Heart right ventricle (tissue), 16 donors: ENCODE data around the gene CD300LF. TPM values are rescaled to one million over a fixed set of nuclear protein-coding genes. Genes with fewer than 3 reads are reported as not detected.

ENCODE experiments used
- ATAC-seq, 8 donors: fragments of 200-7000 bp; cut with Tn5 transposase; one replicate each; pipeline ENCODE4 v1.9.1; 2020; ENCODE audit warnings: mild to moderate bottlenecking in 8 of 8, moderate library complexity in 8 of 8, moderate number of reproducible peaks in 1 of 8
- DNase-seq, 2 donors: peaks; one replicate each; pipeline ENCODE4 v3.0.0-alpha.2; 2020
- H3K27ac ChIP-seq, 10 donors: fragments of 200-600 bp; sonication (generic) in 2 of 10; one replicate each; pipeline versions ENCODE4 v1.5.0 to v1.8.0; 2020 to 2022; ENCODE audit warnings: mild to moderate bottlenecking in 3 of 10
- H3K27me3 ChIP-seq, 7 donors: fragments of 200-600 bp; one replicate each; pipeline ENCODE4 v1.8.0; 2021 to 2022; ENCODE audit warnings: mild to moderate bottlenecking in 2 of 7
- H3K36me3 ChIP-seq, 9 donors: fragments of 200-600 bp; sonication (generic) in 1 of 9; one replicate each; pipeline versions ENCODE4 v1.5.0 to v1.8.0; 2020 to 2022; ENCODE audit warnings: mild to moderate bottlenecking in 2 of 9
- H3K4me1 ChIP-seq, 9 donors: fragments of 200-600 bp; sonication (generic) in 1 of 9; one replicate each; pipeline versions ENCODE4 v1.5.0 to v1.8.0; 2020 to 2022; ENCODE audit warnings: mild to moderate bottlenecking in 4 of 9
- H3K4me3 ChIP-seq, 10 donors: fragments of 200-600 bp; sonication (generic) in 2 of 10; one replicate each; pipeline versions ENCODE4 v1.5.0 to v1.8.0; 2020 to 2022; ENCODE audit warnings: mild to moderate bottlenecking in 7 of 10, moderate library complexity in 2 of 10
- H3K9me3 ChIP-seq, 11 donors: fragments of 200-600 bp in 10 of 11; sonication (generic) in 2 of 11; one replicate each; pipeline versions ENCODE4 v1.5.0 to v1.8.0; 2013 to 2022; ENCODE audit warnings: mild to moderate bottlenecking in 2 of 11, control low read depth in 1 of 11, moderate library complexity in 1 of 11
- WGBS, 2 donors: extraction: QIAGEN DNeasy Blood & Tissue Kit; methylation state at CpG; one replicate each; pipeline ENCODE4 v1.1.7; 2013; ENCODE audit warnings: inconsistent platforms in 1 of 2; 5-methylcytosine and 5-hydroxymethylcytosine counted together
- intact Hi-C, 10 donors: fragments of 100-400 bp; cut with DNase I; formaldehyde crosslinking; loops; one replicate each; pipeline versions ENCODE4 v1.11.1 to v1.14.2; 2022
- polyA plus RNA-seq, 2 donors: library from polyadenylated mRNA; stranded (reverse); fragments of 200-250 nt; gene quantifications; one replicate each; pipeline ENCODE4 v1.2.3, GENCODE V29; 2013
- total RNA-seq, 10 donors: library from RNA; stranded (reverse); fragmentation: NEBNext Ultra II Directional in 3 of 10; extraction: Animal tissue kit (Norgen Biotek cat#: 25700) in 3 of 10; gene quantifications; one replicate each; pipeline versions ENCODE4 v1.2.1 to v1.2.4, GENCODE V29; 2021 to 2023
- TF ChIP-seq, protein P1 (sequence below), 9 donors: fragments of 200-600 bp; sonication (generic) in 2 of 9; IDR thresholded peaks; one replicate each; pipeline versions ENCODE4 v1.5.0 to v1.8.0; 2021 to 2022; ENCODE audit warnings: antibody characterized with exemption in 9 of 9, mild to moderate bottlenecking in 5 of 9, moderate library complexity in 1 of 9
- donor health status: Arrhythmogenic right ventricular cardiomyopathy.
- donor health status: ischemic (EF 13 %, LVEDD 7.1; RV severe dilation, severe dysfunction).
- donor health status: healthy with polysubstance abuse.
- donor health status: DM: no; HTN: yes; CAD: no.
- donor health status: DM: no; HTN: no; CAD: no.
- donor health status: ischemic (EF 25% LVEDD 6.9; RV normal size, moderate dysfunction).
- donor health status: ischemic (EF 25% LVEDD 5.7; RV mildly dilated, moderate dysfunction).
- donor health status: healthy.
- donor health status: DM: yes; HTN: yes; CAD: no.
- donor health status: Ischemic cardiomyopathy.
- donor health status: ischemic (EF 35%, LVEDD 5.7; RV mildly dilated, moderate dysfunction).
- donor health status: nonischemic (EF 11% LVEDD 7.7; RV severe dilation, severe dysfunction).
- donor health status: DM: yes; HTN: yes; CAD: no.
- donor health status: PGD.
- donor health status: ischemic (EF 29% LVEDD 5.4; RV normal size, mild dysfunction).
- donor health status: nonischemic (EF 23%, LVEDD 6.1; RV moderate dilation, normal function).

The CD300LF gene
- total and polyA plus RNA-seq, 12 donors: 0.13 to 4.5 (median 0.34) TPM; not detected in 3

DNA sequence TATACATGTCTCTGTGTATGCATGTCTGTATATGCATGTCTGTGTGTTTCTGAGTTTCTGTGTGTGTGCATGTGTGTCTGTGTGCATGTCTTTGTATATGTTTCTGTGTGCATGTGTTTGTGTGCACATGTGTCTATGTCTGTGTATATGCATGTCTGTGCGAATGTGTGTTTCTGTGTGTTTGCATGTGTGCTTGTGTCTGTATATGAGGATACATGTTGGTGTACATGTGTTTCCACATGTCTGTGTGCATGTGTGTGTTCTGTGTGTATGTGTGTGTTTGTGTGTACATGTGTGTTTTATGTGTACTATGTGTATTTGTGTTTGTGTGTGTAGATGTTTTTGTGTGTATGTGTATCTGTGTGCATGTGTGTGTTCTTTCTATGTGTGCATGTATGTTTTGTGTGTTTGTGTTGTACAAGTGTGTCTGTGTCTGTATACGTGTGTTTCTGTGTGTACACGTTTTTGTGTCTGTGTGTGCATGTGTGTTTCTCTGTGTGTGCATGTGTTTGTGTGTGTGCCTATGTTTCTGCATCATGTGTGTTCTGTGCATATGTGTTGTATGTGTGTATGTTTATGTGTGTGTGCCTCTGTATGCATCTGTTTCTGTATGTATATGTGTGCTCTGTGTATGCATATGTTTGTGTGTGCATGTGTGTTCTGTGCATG is 15.4 kb upstream of the CD300LF start:
- TF ChIP-seq, protein P1, sequence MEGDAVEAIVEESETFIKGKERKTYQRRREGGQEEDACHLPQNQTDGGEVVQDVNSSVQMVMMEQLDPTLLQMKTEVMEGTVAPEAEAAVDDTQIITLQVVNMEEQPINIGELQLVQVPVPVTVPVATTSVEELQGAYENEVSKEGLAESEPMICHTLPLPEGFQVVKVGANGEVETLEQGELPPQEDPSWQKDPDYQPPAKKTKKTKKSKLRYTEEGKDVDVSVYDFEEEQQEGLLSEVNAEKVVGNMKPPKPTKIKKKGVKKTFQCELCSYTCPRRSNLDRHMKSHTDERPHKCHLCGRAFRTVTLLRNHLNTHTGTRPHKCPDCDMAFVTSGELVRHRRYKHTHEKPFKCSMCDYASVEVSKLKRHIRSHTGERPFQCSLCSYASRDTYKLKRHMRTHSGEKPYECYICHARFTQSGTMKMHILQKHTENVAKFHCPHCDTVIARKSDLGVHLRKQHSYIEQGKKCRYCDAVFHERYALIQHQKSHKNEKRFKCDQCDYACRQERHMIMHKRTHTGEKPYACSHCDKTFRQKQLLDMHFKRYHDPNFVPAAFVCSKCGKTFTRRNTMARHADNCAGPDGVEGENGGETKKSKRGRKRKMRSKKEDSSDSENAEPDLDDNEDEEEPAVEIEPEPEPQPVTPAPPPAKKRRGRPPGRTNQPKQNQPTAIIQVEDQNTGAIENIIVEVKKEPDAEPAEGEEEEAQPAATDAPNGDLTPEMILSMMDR (IDR thresholded peaks at IDR 0.05): no peak
- peaks cover 0 to 22% (median 12%) of the 10 kb centered on the region in 7 donors for H3K27me3 ChIP-seq
- H3K9me3 ChIP-seq: no peaks in the 10 kb centered on the region
- WGBS, 2 donors: 90 to 92% methylated on average over 3 of the region's 3 CpGs
- H3K4me1 ChIP-seq: peaks cover 0 to 17% (median 0%) of the 10 kb centered on the region in 9 donors
- no peaks in the 10 kb centered on the region for H3K36me3 ChIP-seq
- intact Hi-C loops: no loop called here
- no peak for DNase-seq
- ATAC-seq: no peak
- no peak overlapping the region for H3K4me3 ChIP-seq
- no peak overlapping the region for H3K27ac ChIP-seq

DNA sequence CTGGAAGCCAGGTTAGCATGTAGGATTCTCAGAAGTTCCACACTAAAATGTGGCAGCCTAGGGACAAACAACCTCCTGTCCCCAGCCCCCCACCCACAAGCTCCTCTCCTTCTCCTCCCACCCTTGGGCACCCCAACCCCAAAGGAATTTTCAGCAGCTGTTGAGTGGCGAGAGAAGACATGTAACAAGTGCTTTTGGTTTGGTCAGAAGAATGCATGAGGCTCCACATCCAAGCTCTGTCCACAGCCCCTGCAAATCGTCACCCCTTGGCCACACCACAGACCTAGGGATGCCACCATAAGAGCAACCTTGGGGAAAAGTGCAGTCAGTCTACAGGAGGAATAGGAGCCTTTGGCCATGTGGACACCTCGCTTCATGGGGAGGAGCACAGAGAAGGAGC is 12.4 kb upstream of the CD300LF start:
- H3K27ac ChIP-seq: no peak overlapping the region
- 68 to 80% methylated on average over 3 of the region's 3 CpGs for WGBS, 2 donors
- intact Hi-C loops: no loop called here

DNA sequence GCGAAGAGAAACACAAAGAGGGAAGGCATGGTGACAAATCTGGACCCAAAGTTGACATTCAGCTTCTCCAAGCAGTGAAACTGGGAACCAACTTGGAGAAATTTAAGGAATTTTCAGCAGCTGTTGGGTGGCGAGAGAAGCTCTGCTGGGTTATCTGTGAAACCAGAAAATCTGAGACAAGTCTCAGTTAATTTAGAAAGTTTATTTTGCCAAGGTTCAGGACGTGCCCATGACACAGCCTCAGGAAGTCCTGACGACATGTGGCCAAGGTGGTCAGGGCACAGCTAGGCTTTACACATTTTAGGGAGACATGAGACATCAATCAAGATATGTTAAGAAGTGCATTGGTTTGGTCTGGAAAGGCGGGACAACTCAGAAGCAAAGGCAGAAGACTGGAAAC is 11.2 kb upstream of the CD300LF start:
- Histone ChIP-seq H3K27ac (no peak overlapping the region), H3K4me3 (no peak overlapping the region), H3K9me3 (peaks cover 0 to 4% (median 0%) of the 10 kb centered on the region in 11 donors), H3K27me3 (peaks cover 0 to 14% (median 0%) of the 10 kb centered on the region in 7 donors), H3K36me3 (no peaks in the 10 kb centered on the region), H3K4me1 (no peaks in the 10 kb centered on the region)
- ATAC-seq: no peak
- DNase-seq: no peak
- WGBS, 2 donors: 58 to 63% methylated on average over 5 of the region's 5 CpGs
- TF ChIP-seq, protein P1 (IDR thresholded peaks at IDR 0.05): no peak
- intact Hi-C loops: no loop called here

More for the DNA sequence above, 12.4 kb upstream of the CD300LF start:
- Histone ChIP-seq H3K9me3 (peaks cover 0 to 4% (median 0%) of the 10 kb centered on the region in 11 donors), H3K27me3 (peaks cover 0 to 14% (median 0%) of the 10 kb centered on the region in 7 donors), H3K4me1 (peaks cover 0 to 4% (median 0%) of the 10 kb centered on the region in 9 donors), H3K4me3 (no peak overlapping the region), H3K36me3 (no peaks in the 10 kb centered on the region)
- TF ChIP-seq, protein P1 (IDR thresholded peaks at IDR 0.05): no peak
- DNase-seq (no peak), ATAC-seq (no peak)

DNA sequence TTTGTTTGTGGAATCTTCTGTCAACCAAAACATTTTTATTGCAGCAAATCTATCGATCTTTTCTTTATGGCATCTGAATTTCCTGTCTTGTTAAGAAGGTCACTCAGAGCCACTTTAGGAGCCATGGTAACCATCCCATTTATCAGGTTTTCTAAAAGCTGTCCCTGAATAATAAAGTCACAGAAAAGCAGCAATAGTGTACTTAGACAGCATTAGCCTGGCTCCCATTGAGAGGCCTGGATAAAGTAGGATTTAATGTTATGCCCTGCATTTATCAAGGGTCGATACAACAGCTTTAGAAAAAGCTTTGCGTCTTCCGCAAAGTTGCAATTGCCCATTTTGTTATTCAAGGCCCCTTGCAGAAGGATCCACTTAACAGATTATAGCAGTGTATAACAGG is 10.1 kb upstream of the CD300LF start:
- Histone ChIP-seq H3K4me3 (no peak overlapping the region), H3K27ac (no peak overlapping the region), H3K27me3 (peaks cover 0 to 14% (median 0%) of the 10 kb centered on the region in 7 donors), H3K9me3 (peaks cover 0 to 4% (median 0%) of the 10 kb centered on the region in 11 donors), H3K4me1 (no peaks in the 10 kb centered on the region), H3K36me3 (no peaks in the 10 kb centered on the region)
- DNase-seq (no peak), ATAC-seq (no peak)
- TF ChIP-seq, protein P1 (IDR thresholded peaks at IDR 0.05): no peak
- intact Hi-C loops: no loop called here
- 94% methylated on average over 4 of the region's 4 CpGs for WGBS, 2 donors
